Endothelial cell of umbilical vein (primary cell): ENCODE results near the gene PTPN6. TPM values are rescaled to one million over a fixed set of nuclear protein-coding genes. Genes with fewer than 3 reads are reported as not detected.

Experiments used
- BruUV-seq: library from RNA; stranded (reverse); fragments of 400-500 nt; replicated peaks from 2 replicates; lab custom pipeline; 2021; lab: Mats Ljungman, UMichigan
- CTCF ChIA-PET: fragments of 300-600, 350-600 bp; sonication (Branson Sonifier 250); formaldehyde crosslinking; loops from one replicate; lab custom pipeline; 2021; ENCODE audit warnings: antibody characterized with exemption, inconsistent platforms; lab: Charles Lee
- POLR2A ChIA-PET: fragments of 300-600, 350-600 bp; sonication (Branson Sonifier 250); formaldehyde crosslinking; loops from one replicate; lab custom pipeline; 2021; ENCODE audit warnings: antibody characterized with exemption, inconsistent platforms; lab: Charles Lee
- DNase-seq: peaks from one replicate; pipeline ENCODE4 v3.0.0-alpha.2; 2011; ENCODE audit warnings: low read depth, low spot score
- FAIRE-seq: peaks from 2 replicates; lab custom pipeline; 2011; peaks lifted over from hg19 to GRCh38; lab: Jason Lieb, UNC
- H2AFZ ChIP-seq: 2 replicates; pipeline ENCODE4 v1.6.0; 2012; ENCODE audit warnings: low read depth, low read length, control low read depth, inconsistent platforms
- H3K27ac ChIP-seq: 2 replicates; pipeline ENCODE4 v1.5.1; 2011; ENCODE audit warnings: low read depth, mild to moderate bottlenecking, control low read depth, low read length, moderate library complexity; ENCODE audit not compliant: insufficient read depth
- H3K27me3 ChIP-seq, 2 experiments: 2 replicates each; pipeline versions ENCODE4 v1.6.0 to v1.6.1; 2011; ENCODE audit warnings: low read length in 2 of 2, mixed read lengths in 1 of 2; ENCODE audit not compliant: control insufficient read depth in 2 of 2, insufficient read depth in 2 of 2
- H3K36me3 ChIP-seq, 2 experiments: 2 replicates in 1 of 2; 3 replicates in 1 of 2; pipeline ENCODE4 v1.5.1; 2011; ENCODE audit warnings: low read length in 2 of 2, mild to moderate bottlenecking in 1 of 2, moderate library complexity in 1 of 2; ENCODE audit not compliant: control insufficient read depth in 2 of 2, insufficient read depth in 2 of 2; ENCODE audit errors: extremely low read depth in 1 of 2
- H3K4me1 ChIP-seq: 3 replicates; pipeline ENCODE4 v1.5.1; 2011; ENCODE audit warnings: mild to moderate bottlenecking, low read length; ENCODE audit not compliant: control insufficient read depth, insufficient read depth; ENCODE audit errors: extremely low read depth
- H3K4me2 ChIP-seq: 2 replicates; pipeline ENCODE4 v1.6.1; 2011; ENCODE audit warnings: low read length, control low read depth, mixed read lengths; ENCODE audit not compliant: insufficient read depth
- H3K4me3 ChIP-seq, 3 experiments: fragments of 200-600 bp in 1 of 3; sonication (generic), shearing (Covaris generic) in 1 of 3; replicated peaks in 1 of 3; 2 replicates each; pipeline ENCODE4 v1.5.1; 2011 to 2016; ENCODE audit warnings: control low read depth in 3 of 3, low read length in 3 of 3, mild to moderate bottlenecking in 2 of 3, inconsistent platforms in 1 of 3, low read depth in 1 of 3, moderate library complexity in 1 of 3; ENCODE audit not compliant: insufficient read depth in 1 of 3
- H3K79me2 ChIP-seq: 2 replicates; pipeline ENCODE4 v1.6.0; 2012; ENCODE audit warnings: low read length, inconsistent platforms; ENCODE audit not compliant: control insufficient read depth, insufficient read depth
- H3K9ac ChIP-seq: replicated peaks from 2 replicates; pipeline ENCODE3; 2011; ENCODE audit warnings: low read length, control low read depth; ENCODE audit not compliant: insufficient read depth; ENCODE audit errors: extremely low read depth
- H3K9me1 ChIP-seq: replicated peaks from 3 replicates; pipeline ENCODE4 v1.6.0; 2011; ENCODE audit warnings: mild to moderate bottlenecking, low read length; ENCODE audit not compliant: control insufficient read depth, insufficient read depth; ENCODE audit errors: extremely low read depth
- H3K9me3 ChIP-seq: replicated peaks from 2 replicates; pipeline ENCODE4 v1.5.1; 2012; ENCODE audit warnings: low read length, inconsistent platforms; ENCODE audit not compliant: control insufficient read depth, insufficient read depth
- H4K20me1 ChIP-seq: replicated peaks from 2 replicates; pipeline ENCODE3; 2011; ENCODE audit warnings: mild to moderate bottlenecking, low read length; ENCODE audit not compliant: control insufficient read depth, insufficient read depth; ENCODE audit errors: extremely low read depth
- EZH2 ChIP-seq: IDR thresholded peaks from 2 replicates; pipeline ENCODE4 v1.6.1; 2012; ENCODE audit warnings: borderline replicate concordance, low read depth, mild to moderate bottlenecking, moderate library complexity, low read length, inconsistent platforms; ENCODE audit not compliant: severe bottlenecking
- FOS ChIP-seq: IDR thresholded peaks from 2 replicates; pipeline ENCODE4 v1.6.1; 2011; ENCODE audit warnings: mild to moderate bottlenecking, low read length, moderate library complexity, borderline replicate concordance; ENCODE audit not compliant: insufficient read depth
- GATA2 ChIP-seq: IDR thresholded peaks from 2 replicates; pipeline ENCODE4 v1.7.0; 2011; ENCODE audit warnings: low read depth, mild to moderate bottlenecking, moderate library complexity, mixed read lengths, low read length; ENCODE audit not compliant: insufficient read length, insufficient read depth
- JUN ChIP-seq: IDR thresholded peaks from 2 replicates; pipeline ENCODE4 v1.6.1; 2011; ENCODE audit warnings: borderline replicate concordance, low read depth; ENCODE audit not compliant: insufficient read length, insufficient read depth
- MYC ChIP-seq: IDR thresholded peaks from one replicate; pipeline ENCODE4 v1.6.1; 2011; ENCODE audit warnings: mild to moderate bottlenecking, low read depth, low read length
- POLR2A ChIP-seq: IDR thresholded peaks from 2 replicates; pipeline ENCODE4 v1.6.1; 2012; ENCODE audit warnings: low read depth, mild to moderate bottlenecking, control low read depth, low read length
- POLR2AphosphoS5 ChIP-seq: IDR thresholded peaks from 2 replicates; pipeline ENCODE4 v1.6.1; 2012; ENCODE audit warnings: low read depth, mild to moderate bottlenecking, control low read depth, low read length, moderate library complexity; ENCODE audit not compliant: insufficient read depth
- dilution Hi-C: fragments of 300-500 bp; cut with MboI; formaldehyde crosslinking; loops from one replicate; pipeline ENCODE4 v1.15.0; 2019; ENCODE audit warnings: low sequenced_read_pairs; ENCODE audit not compliant: extremely low pct_ligation_motif_present
- intact Hi-C: fragments of 100-400 bp; cut with micrococcal nuclease; formaldehyde crosslinking; loops from one replicate; pipeline ENCODE4 v1.10.0; 2022
- polyA plus RNA-seq, 4 experiments: library from polyadenylated mRNA; depleted of rRNA in 3 of 4; stranded (reverse) in 3 of 4; unstranded in 1 of 4; fragments of >200 nt; gene quantifications; 2 replicates each; pipeline versions ENCODE4 v1.2.1 to v1.2.3, GENCODE V29; 2011 to 2012; ENCODE audit warnings: missing spikeins in 1 of 4
- total RNA-seq: library from RNA; stranded (reverse); gene quantifications from 2 replicates; pipeline ENCODE4 v1.2.3, GENCODE V29; 2021
- TF ChIP-seq, protein P1 (sequence below), 2 donors: IDR thresholded peaks; 1 replicate in 1 of 2; 2 replicates in 1 of 2; pipeline ENCODE4 v1.5.1; 2011; ENCODE audit warnings: low read length in 2 of 2, mild to moderate bottlenecking in 2 of 2, moderate library complexity in 2 of 2, control low read depth in 1 of 2, inconsistent platforms in 1 of 2, low read depth in 1 of 2; ENCODE audit not compliant: insufficient read depth in 1 of 2; ENCODE audit errors: extremely low read depth in 1 of 2
- TF ChIP-seq, protein P2 (sequence below): IDR thresholded peaks from 2 replicates; pipeline ENCODE4 v1.6.1; 2011; ENCODE audit not compliant: insufficient read depth, insufficient read length

The PTPN6 gene
- total and polyA plus RNA-seq, 2 donors (not counting 3 experiments of a cell fraction or from before 2014, with no cell fraction given) = 0.25 to 1.6 TPM

DNA sequence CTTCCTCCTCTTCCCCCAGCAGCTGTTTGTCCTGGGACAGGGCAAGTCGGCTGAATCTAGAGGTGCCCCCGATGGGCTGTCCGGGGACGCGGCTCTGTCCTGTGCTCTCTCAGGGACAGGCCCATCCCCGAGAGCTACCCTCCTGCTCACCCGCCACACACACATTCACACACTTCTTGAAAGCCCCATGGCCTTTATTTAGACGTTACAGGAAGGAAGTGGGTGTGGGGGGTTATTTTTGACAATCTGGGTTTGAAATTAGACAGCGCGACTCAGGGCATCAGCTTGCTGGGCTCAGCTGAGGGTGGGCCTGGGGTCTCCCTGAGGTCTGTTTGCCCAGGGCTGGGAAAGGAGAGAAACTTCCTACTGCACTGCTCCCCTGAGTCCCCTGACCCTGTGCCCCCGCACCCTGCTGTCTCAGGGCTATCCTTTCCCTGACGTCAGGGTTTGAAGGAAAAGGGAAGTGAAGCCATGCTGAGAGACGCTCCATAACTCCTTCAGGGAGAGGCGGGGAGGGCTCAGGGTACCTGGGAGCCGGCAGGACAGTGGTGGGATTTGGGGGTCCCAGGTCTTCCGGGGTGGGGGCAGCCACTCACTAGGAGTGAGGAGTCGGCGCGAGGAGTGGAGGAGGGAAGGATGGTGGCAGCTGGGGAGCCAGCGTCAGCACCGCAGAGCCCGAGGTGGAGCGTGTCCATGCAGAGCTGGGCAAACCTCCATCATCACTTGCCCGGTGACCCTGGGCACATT is 8.1 kb downstream of the PTPN6 start:
- Histone ChIP-seq H3K27ac (no peak overlapping the region), H3K4me3 (no peak overlapping the region), H4K20me1 (no peaks in the 10 kb centered on the region), H3K9me1 (no peaks in the 10 kb centered on the region), H3K9me3 (no peaks in the 10 kb centered on the region), H3K4me2 (no peak overlapping the region), H3K9ac (no peak overlapping the region), H3K36me3 (no peaks in the 10 kb centered on the region), H3K4me1 (peaks cover 18% of the 10 kb centered on the region), H3K27me3 (no peaks in the 10 kb centered on the region), H3K79me2 (no peaks in the 10 kb centered on the region), H2AFZ (peak overlapping the region; percentile 58)
- ChIA-PET POLR2A (interaction anchor here (0.5 to 1.8 kb wide), 2 partner anchors 16 to 977 kb away, joined by 3 to 6 read pairs; partner anchors contain the start of genes C12orf57 and RNU7-1), CTCF (interaction anchor here (1.6 to 3.2 kb wide), 3 partner anchors 15 to 90 kb away, joined by 4 to 34 read pairs (median 12); partner anchors contain the start of genes C12orf57 and RNU7-1)
- dilution Hi-C loops = no loop called here
- no peak for TF ChIP-seq MYC
- TF ChIP-seq POLR2A = no peak
- TF ChIP-seq JUN = no peak
- TF ChIP-seq, protein P1, sequence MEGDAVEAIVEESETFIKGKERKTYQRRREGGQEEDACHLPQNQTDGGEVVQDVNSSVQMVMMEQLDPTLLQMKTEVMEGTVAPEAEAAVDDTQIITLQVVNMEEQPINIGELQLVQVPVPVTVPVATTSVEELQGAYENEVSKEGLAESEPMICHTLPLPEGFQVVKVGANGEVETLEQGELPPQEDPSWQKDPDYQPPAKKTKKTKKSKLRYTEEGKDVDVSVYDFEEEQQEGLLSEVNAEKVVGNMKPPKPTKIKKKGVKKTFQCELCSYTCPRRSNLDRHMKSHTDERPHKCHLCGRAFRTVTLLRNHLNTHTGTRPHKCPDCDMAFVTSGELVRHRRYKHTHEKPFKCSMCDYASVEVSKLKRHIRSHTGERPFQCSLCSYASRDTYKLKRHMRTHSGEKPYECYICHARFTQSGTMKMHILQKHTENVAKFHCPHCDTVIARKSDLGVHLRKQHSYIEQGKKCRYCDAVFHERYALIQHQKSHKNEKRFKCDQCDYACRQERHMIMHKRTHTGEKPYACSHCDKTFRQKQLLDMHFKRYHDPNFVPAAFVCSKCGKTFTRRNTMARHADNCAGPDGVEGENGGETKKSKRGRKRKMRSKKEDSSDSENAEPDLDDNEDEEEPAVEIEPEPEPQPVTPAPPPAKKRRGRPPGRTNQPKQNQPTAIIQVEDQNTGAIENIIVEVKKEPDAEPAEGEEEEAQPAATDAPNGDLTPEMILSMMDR (IDR thresholded peaks at IDR 0.05; ENCODE audit: extremely low read depth in 1 of 2, insufficient read depth in 1 of 2, low read depth in 1 of 2, low read length in 2 of 2) = no peak
- TF ChIP-seq POLR2AphosphoS5 = no peak
- TF ChIP-seq FOS = no peak
- TF ChIP-seq, protein P2, sequence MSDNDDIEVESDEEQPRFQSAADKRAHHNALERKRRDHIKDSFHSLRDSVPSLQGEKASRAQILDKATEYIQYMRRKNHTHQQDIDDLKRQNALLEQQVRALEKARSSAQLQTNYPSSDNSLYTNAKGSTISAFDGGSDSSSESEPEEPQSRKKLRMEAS = no peak
- no peak for TF ChIP-seq GATA2
- TF ChIP-seq EZH2 = no peak
- intact Hi-C loops = no loop called here
- FAIRE-seq (no peak), DNase-seq (no peak)
- no TSS peak for BruUV-seq
